ENCODE measurements around the gene LYPD1.
"Not testable (repeated sequence)": the region's sequence is repeated elsewhere in the genome, so short reads cannot be mapped to it uniquely, and the experiment has no call there.

LYPD1 gene, protein sequence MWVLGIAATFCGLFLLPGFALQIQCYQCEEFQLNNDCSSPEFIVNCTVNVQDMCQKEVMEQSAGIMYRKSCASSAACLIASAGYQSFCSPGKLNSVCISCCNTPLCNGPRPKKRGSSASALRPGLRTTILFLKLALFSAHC

DNA sequence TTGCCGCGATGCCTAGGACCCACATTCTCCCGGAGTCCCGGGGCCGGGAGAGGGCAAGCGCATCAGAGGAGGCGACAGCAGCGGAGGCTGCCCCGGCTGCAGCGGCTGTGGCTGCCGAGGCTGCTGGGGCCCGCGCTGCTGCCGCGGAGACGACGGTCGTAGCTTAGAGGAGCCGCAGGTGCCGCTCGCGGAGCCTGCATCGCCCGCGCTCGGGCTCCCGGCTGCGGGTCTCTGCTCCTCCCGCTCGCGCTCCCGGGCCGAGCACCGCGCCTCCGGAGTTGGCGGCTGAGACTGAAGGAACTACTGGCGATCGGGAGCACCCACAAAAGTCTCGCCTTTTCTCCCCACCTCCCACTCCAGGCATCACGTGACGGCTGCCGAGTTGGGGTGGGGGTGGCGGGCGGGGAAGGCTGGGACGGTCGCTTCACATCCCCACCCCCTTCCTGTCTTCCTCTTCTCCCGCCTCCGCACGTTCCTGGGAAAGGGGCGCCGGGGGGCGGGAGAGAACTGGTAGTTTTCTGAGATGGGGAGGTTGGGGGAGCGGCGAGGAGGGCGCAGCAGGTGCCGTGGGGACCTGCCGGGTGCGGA is at the start of gene LYPD1:
Gene LYPD1, minus strand, starts transcription at position 298 of the 588 bp plus-strand sequence. Its CDS starts 273 bp downstream, at position 25.
- Histone ChIP-seq H3K9me3 (ENCODE audit: control insufficient read depth, insufficient read depth, low read length) (no peaks in the 10 kb centered on the region), H3K4me1 (ENCODE audit: insufficient read depth, low read length) (peaks cover 8% of the 10 kb centered on the region), H3K9ac (ENCODE audit: low read depth, low read length) (peak within 1 kb of the TSS; percentile 74), H3K36me3 (ENCODE audit: insufficient read depth, low read length) (0 out of 2 replicates have a peak, but pooled peaks cover 2% of the 10 kb centered on the region)

DNA sequence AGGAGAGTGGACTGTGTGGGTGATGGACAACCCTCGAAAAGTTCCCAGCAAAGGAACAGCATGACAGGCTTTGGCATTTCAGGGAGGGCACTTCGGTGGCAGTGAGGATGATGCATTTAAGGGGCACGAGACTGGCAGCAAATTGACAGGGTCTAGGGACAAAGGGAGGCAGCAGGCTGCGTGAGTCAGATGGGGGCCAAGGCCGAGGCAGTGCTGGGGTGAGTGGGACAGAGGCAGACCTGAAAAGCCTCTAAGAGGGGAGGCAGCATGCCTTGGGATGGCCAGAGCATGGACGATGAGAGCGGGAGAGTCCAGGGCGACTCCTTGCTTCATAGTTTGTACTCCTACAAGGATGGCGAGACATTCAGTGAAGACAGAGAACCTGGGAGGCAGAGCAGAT is 49.5 kb upstream of the LYPD1 start:
- H3K4me1 ChIP-seq (ENCODE audit: insufficient read depth, low read length) = no peaks in the 10 kb centered on the region
- no peak overlapping the region for H3K9ac ChIP-seq (ENCODE audit: low read depth, low read length)
- no peaks in the 10 kb centered on the region for H3K36me3 ChIP-seq (ENCODE audit: insufficient read depth, low read length)
- no peaks in the 10 kb centered on the region for H3K9me3 ChIP-seq (ENCODE audit: control insufficient read depth, insufficient read depth, low read length)

DNA sequence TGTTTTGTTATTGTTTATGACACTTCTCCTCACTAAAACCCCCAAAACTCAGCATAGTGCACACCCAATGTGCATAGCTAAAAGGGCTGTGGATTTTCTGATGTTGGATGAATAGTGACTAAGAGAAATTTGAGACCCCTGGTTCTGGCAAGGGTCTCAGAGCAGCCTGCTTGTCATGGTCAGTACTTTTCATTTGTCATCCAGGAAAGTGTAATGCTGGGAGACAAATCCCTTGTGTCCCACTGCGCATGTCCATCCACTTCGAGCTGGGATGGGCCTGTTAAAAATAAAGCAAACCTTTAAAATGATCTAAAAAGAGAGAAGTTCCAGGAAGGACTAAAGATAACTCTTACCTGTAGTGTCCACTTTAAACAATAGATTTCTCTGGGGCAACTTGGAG is 46.9 kb upstream of the LYPD1 start:
- H3K9ac ChIP-seq (ENCODE audit: low read depth, low read length) = no peak overlapping the region
- H3K36me3 ChIP-seq (ENCODE audit: insufficient read depth, low read length) = no peaks in the 10 kb centered on the region
- no peaks in the 10 kb centered on the region for H3K4me1 ChIP-seq (ENCODE audit: insufficient read depth, low read length)
- no peaks in the 10 kb centered on the region for H3K9me3 ChIP-seq (ENCODE audit: control insufficient read depth, insufficient read depth, low read length)

DNA sequence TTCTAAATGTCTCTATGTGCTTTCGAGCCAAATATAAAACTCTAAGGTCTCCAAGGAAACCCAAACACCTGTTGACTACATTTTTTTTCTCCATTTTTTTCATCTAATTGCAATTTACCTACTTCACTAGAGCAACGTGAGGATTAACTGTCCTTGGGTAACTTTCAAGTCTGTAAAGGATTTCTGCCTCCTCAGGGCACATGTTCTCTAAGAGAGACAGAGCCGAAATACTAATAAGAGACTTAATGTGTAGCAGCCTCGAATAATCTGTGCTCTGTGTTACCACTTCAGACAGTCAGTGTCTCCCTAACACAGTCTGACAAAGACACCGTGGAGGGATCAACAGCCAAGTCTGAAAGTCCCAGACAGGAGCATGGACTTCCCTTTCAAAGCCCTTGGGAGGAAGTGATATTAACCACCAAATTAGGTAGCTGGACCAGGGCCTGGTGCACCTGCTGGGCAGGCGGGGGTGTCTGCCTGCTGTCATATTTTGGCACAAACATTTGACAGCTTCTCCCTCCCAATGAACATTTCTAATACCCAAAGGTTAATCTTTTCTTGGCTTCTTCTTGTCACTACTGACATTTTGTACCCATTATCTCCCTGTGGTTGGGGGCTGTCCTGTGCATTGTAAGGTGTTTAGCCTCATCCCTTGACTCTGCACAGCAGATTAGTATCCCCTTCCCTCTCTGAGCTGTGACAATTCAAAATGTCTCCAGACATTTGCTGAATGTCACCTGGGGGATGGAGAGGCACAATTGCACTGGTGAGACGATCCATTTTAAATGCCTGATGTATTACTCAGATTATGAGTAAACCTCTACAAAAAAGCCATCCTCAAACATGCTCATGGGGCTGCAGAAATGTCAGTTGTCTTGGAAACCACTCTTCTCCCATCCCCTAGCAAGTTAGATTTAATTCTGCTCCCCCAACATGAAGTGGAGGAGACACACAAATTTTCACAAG is 45.7 kb upstream of the LYPD1 start:
- H3K9ac ChIP-seq (ENCODE audit: low read depth, low read length) = no peak overlapping the region
- H3K4me1 ChIP-seq (ENCODE audit: insufficient read depth, low read length) = no peaks in the 10 kb centered on the region
- H3K36me3 ChIP-seq (ENCODE audit: insufficient read depth, low read length) = no peaks in the 10 kb centered on the region
- no peaks in the 10 kb centered on the region for H3K9me3 ChIP-seq (ENCODE audit: control insufficient read depth, insufficient read depth, low read length)

DNA sequence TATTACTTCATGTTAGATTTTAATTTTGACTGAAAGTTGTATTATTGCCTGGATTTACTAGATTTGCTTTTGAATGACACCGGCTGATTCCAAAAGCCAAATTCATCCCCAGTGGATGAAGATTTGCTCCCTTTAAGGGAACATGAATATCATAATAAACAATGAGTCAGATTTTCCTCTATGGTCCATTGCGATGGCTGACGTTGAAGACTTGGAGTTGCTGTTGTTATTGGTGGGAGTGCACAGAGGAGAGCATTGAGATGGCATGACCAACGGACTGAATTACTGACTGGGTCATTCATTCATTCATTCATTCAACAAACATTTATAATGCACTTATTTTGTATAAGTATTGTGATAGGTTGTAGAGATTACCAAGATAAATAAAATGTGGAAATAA is 33.4 kb upstream of the LYPD1 start:
- no peaks in the 10 kb centered on the region for H3K4me1 ChIP-seq (ENCODE audit: insufficient read depth, low read length)
- no peak overlapping the region for H3K9ac ChIP-seq (ENCODE audit: low read depth, low read length)
- H3K36me3 ChIP-seq (ENCODE audit: insufficient read depth, low read length) = no peaks in the 10 kb centered on the region
- H3K9me3 ChIP-seq (ENCODE audit: control insufficient read depth, insufficient read depth, low read length) = no peaks in the 10 kb centered on the region

DNA sequence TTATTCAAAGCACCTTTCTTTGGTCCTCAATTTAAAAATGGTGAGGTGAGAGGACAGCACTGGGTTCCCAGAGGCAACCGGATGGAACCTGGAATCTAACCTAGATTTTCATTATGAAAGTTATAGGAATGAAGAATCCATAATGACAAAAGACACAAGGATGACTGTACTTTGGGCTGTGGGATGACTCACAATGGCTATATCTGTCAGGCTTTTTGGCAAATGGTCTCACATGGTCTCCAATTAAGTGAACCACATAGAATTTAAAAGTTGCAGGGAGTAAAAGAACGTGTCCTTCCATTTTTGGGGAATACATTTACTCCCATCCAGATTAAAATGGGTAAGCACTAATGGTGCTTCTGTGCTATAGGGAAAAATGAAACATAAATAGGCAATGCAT is 31.8 kb upstream of the LYPD1 start:
- H3K36me3 ChIP-seq (ENCODE audit: insufficient read depth, low read length) = no peaks in the 10 kb centered on the region
- H3K4me1 ChIP-seq (ENCODE audit: insufficient read depth, low read length) = no peaks in the 10 kb centered on the region
- H3K9ac ChIP-seq (ENCODE audit: low read depth, low read length) = no peak overlapping the region
- H3K9me3 ChIP-seq (ENCODE audit: control insufficient read depth, insufficient read depth, low read length) = no peaks in the 10 kb centered on the region

DNA sequence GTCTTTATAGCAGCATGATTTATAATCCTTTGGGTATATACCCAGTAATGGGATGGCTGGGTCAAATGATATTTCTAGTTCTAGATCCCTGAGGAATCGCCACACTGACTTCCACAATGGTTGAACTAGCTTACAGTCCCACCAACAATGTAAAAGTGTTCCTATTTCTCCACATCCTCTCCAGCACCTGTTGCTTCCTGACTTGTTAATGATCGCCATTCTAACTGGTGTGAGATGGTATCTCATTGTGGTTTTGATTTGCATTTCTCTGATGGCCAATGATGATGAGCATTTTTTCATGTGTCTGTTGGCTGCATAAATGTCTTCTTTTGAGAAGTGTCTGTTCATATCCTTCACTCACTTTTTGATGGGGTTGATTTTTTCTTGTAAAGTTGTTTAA is 29.8 kb upstream of the LYPD1 start:
- H3K9ac ChIP-seq (ENCODE audit: low read depth, low read length); H3K9me3 ChIP-seq (ENCODE audit: control insufficient read depth, insufficient read depth, low read length); H3K4me1 ChIP-seq (ENCODE audit: insufficient read depth, low read length): not testable (repeated sequence)

DNA sequence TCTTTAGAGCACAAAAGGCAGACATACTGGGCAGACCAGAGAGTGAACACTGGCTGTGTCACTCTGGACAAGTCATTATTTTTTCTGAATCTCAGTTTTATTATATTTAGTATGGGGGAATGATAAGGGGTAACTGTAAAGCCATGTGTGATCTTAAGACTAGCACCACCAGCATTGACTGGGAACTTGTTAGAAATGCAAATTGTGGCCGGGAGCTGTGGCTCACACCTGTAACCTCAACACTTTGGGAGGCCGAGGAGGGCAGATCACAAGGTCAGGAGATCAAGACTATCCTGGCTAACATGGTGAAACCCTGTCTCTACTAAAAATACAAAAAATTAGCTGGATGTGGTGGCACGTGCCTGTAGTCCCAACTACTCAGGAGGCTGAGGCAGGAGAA is 28.3 kb upstream of the LYPD1 start:
- not testable (repeated sequence) for H3K9ac ChIP-seq (ENCODE audit: low read depth, low read length); H3K9me3 ChIP-seq (ENCODE audit: control insufficient read depth, insufficient read depth, low read length); H3K36me3 ChIP-seq (ENCODE audit: insufficient read depth, low read length); H3K4me1 ChIP-seq (ENCODE audit: insufficient read depth, low read length)

More for the DNA sequence above, 29.8 kb upstream of the LYPD1 start:
- not testable (repeated sequence) for H3K36me3 ChIP-seq (ENCODE audit: insufficient read depth, low read length)

DNA sequence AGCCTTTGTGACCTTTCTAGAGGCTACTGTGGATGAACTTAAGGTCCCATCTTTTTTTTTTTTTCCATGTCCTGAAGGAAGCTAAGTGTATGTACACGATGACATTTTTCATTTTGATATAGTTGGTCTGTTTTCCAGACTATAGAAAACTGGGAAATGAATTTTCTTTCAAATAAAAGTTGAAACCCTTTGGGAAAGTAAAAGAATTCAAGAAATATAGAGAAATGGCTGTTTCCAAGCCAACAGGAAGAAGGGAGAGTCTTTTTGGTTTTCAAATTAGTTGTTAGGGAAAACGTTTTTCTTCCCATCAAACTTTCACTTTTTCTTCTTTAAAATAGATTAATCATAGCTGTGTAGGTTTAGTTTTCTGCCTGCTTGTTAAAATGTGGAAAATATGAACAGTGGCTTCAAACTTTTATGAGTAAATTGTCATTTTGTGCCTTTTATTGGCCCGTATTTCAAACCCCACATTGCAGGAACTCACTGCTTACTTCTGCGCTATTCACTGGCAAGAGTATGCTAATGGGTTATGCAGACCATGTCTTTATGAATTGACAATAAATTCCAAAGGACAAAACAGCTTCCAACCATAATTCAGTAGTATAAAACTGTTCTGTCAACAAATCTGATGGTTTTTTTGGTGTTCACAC is 27.7 kb upstream of the LYPD1 start:
- Histone ChIP-seq H3K9ac (ENCODE audit: low read depth, low read length) (no peak overlapping the region), H3K4me1 (ENCODE audit: insufficient read depth, low read length) (no peaks in the 10 kb centered on the region), H3K36me3 (ENCODE audit: insufficient read depth, low read length) (no peaks in the 10 kb centered on the region), H3K9me3 (ENCODE audit: control insufficient read depth, insufficient read depth, low read length) (no peaks in the 10 kb centered on the region)

DNA sequence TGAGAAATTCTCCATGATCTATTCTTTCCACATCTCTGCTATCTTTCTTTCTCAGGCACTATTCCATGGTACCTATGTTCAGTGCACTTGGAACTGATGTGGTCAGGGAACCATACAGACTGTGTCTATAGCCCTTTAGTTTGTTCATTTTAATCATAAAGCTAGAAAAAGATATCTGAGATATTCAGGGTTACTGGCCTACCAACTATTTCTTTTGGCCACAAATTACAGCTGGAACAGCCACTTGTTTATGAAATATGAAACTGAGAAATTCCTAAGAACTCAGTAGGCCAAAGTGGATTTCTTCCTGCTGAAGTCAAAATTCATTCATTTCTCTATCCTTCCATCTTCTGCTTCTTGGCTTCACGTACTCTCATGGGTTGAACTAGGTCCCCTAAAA is 22.8 kb upstream of the LYPD1 start:
- H3K9me3 ChIP-seq (ENCODE audit: control insufficient read depth, insufficient read depth, low read length) = no peaks in the 10 kb centered on the region
- H3K36me3 ChIP-seq (ENCODE audit: insufficient read depth, low read length) = no peaks in the 10 kb centered on the region
- no peaks in the 10 kb centered on the region for H3K4me1 ChIP-seq (ENCODE audit: insufficient read depth, low read length)
- H3K9ac ChIP-seq (ENCODE audit: low read depth, low read length) = no peak overlapping the region

DNA sequence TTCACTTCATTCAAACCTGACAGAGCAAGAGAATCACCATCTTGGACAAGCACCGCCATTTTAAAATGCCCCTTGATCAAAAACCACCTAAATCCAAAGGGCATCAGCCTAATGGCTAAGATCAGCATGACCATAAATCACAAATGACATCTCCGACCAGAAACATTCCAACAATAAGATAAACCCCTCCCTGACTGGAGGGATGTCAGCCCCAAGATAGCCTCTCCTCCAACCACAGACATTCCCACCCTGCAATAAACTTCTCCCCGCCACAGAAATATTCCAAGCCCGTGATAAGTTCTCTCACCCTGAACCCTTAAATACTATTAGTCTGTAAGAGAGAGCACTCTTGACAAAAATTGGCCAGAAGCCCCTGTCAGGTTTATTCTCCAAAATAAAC is 21.6 kb upstream of the LYPD1 start:
- Histone ChIP-seq H3K36me3 (ENCODE audit: insufficient read depth, low read length) (no peaks in the 10 kb centered on the region), H3K4me1 (ENCODE audit: insufficient read depth, low read length) (no peaks in the 10 kb centered on the region), H3K9me3 (ENCODE audit: control insufficient read depth, insufficient read depth, low read length) (no peaks in the 10 kb centered on the region), H3K9ac (ENCODE audit: low read depth, low read length) (no peak overlapping the region)

DNA sequence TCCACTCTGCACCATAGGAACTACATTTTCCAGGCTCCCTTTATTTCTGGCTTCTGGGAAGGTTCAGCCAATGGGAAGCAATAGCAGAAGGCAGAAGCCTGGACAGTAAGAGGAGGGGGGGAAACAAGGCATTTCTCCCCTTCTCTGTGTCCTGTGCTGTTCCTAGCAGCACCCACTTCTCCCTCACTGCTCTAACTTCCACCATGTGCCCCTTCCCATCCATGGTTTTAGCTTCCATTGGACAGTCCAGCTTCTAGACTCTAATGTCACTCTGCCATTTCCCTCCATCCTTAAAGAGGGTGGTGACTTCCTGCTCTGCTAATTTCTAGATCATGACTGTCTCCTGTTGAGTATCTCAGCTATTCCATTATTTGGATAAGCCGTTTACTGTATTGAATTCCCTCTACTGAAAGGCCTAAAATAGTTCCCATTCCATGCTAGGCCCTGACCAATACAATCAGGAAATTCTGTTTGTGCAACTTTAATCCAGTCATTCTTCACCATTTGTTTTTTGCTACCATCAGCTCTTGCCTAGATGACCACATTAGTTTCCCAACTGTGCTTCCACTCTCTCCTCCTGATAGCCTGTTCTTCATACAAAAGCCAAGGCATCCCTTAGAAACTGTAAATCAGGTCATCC is 20.8 kb upstream of the LYPD1 start:
- Histone ChIP-seq H3K4me1 (ENCODE audit: insufficient read depth, low read length) (no peaks in the 10 kb centered on the region), H3K9me3 (ENCODE audit: control insufficient read depth, insufficient read depth, low read length) (no peaks in the 10 kb centered on the region), H3K9ac (ENCODE audit: low read depth, low read length) (no peak overlapping the region), H3K36me3 (ENCODE audit: insufficient read depth, low read length) (no peaks in the 10 kb centered on the region)

DNA sequence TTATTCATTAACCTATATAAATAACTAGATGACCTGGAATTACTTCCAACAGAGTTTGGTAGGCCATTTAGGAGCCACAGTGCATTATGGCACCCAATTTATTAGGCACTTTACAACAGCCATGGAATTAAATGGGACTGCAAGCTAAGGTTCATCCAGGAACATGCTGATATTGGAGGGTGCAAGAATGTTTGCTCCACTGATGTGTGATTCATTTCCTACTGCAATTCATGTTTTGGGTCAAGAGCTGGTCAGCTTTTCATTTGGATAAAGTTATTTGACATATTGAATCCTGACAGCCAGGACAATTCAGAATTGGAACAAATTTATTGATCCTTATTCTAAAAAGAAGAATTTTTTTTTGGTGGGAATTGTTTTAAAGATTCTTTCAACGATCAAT is 11.8 kb upstream of the LYPD1 start:
- no peaks in the 10 kb centered on the region for H3K36me3 ChIP-seq (ENCODE audit: insufficient read depth, low read length)
- H3K9ac ChIP-seq (ENCODE audit: low read depth, low read length) = no peak overlapping the region
- H3K9me3 ChIP-seq (ENCODE audit: control insufficient read depth, insufficient read depth, low read length) = no peaks in the 10 kb centered on the region
- no peaks in the 10 kb centered on the region for H3K4me1 ChIP-seq (ENCODE audit: insufficient read depth, low read length)

DNA sequence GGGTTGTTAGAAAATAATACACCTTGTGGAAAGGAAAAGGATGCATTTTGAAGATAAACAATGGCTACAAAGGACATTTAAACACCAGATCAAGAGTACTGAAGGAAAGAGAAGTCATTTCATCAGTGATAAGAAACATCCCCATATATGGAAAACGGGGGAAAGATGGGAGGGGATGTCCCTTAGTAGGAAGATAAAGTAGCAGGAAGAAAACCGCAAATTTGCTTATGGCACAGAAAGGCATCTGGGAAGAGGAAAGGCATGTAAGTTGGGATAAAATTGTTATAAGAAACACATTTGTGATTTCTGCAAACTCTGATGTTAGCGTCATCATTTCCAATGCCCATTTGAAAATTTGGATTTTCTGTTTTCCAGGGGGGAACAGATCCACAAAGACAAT is 10.5 kb upstream of the LYPD1 start:
- no peaks in the 10 kb centered on the region for H3K4me1 ChIP-seq (ENCODE audit: insufficient read depth, low read length)
- no peak overlapping the region for H3K9ac ChIP-seq (ENCODE audit: low read depth, low read length)
- H3K36me3 ChIP-seq (ENCODE audit: insufficient read depth, low read length) = no peaks in the 10 kb centered on the region
- H3K9me3 ChIP-seq (ENCODE audit: control insufficient read depth, insufficient read depth, low read length) = no peaks in the 10 kb centered on the region

Measured in ES-I3 (cell line).